Stimulated activated CD4-positive, alpha-beta T cell treated with anti-CD3 and anti-CD28 coated beads, Interleukin-1b, Interleukin-23, amount 100 ng/mL, for 1 hour (primary cell): ENCODE results near the gene PRSS27.

ENCODE experiments used
- DNase-seq, 2 donors: peaks; one replicate each; pipeline ENCODE4 v3.0.0-alpha.2; 2020; ENCODE audit warnings: low read depth in 2 of 2

PRSS27 gene

GRCh38 chr16:2751577-2752034, 31.6 kb upstream of the PRSS27 start:
- DNase-seq: no peak

GRCh38 chr16:2749936-2750335, 29.9 kb upstream of the PRSS27 start:
- no peak for DNase-seq

- no peak for DNase-seq
Observed at GRCh38 chr16:2749476-2749875, 29.5 kb upstream of the PRSS27 start.

GRCh38 chr16:2748757-2749455, 28.9 kb upstream of the PRSS27 start:
- no peak for DNase-seq

- DNase-seq: no peak
Observed at GRCh38 chr16:2745961-2746360, 25.9 kb upstream of the PRSS27 start.

GRCh38 chr16:2745116-2745890, 25.3 kb upstream of the PRSS27 start:
- no peak for DNase-seq

GRCh38 chr16:2744711-2745110, 24.7 kb upstream of the PRSS27 start:
- DNase-seq: no peak

- no peak for DNase-seq
Observed at GRCh38 chr16:2743007-2743810, 23.2 kb upstream of the PRSS27 start.

GRCh38 chr16:2742323-2743006, 22.4 kb upstream of the PRSS27 start:
- DNase-seq: no peak

GRCh38 chr16:2741168-2741567, 21.1 kb upstream of the PRSS27 start:
- no peak for DNase-seq

- DNase-seq: no peak
Observed at GRCh38 chr16:2740476-2740875, 20.5 kb upstream of the PRSS27 start.

GRCh38 chr16:2739625-2740430, 19.8 kb upstream of the PRSS27 start:
- no peak for DNase-seq

GRCh38 chr16:2738615-2739014, 18.6 kb upstream of the PRSS27 start:
- no peak for DNase-seq

- no peak for DNase-seq
Observed at GRCh38 chr16:2737895-2738418, 17.9 kb upstream of the PRSS27 start.

GRCh38 chr16:2737238-2737605, 17.2 kb upstream of the PRSS27 start:
- no peak for DNase-seq

- no peak for DNase-seq
Observed at GRCh38 chr16:2736476-2737237, 16.6 kb upstream of the PRSS27 start.

GRCh38 chr16:2734844-2735515, 15.0 kb upstream of the PRSS27 start:
- DNase-seq: no peak

GRCh38 chr16:2728034-2728433, 8.0 kb upstream of the PRSS27 start:
- no peak for DNase-seq

- DNase-seq: no peak
Observed at GRCh38 chr16:2726923-2727322, 6.9 kb upstream of the PRSS27 start.
